HepG2 (cell line): ENCODE data around the gene ADAMTS8. TPM values are rescaled to one million over a fixed set of nuclear protein-coding genes. Genes with fewer than 3 reads are reported as not detected.

Source experiments
- ATAC-seq: fragments of 200-7000 bp; cut with Tn5 transposase; 3 replicates; pipeline ENCODE4 v1.9.1; 2020; ENCODE audit warnings: mild to moderate bottlenecking, moderate library complexity
- BruUV-seq: library from RNA; stranded (reverse); fragments of 400-500 nt; replicated peaks from 2 replicates; lab custom pipeline; 2021; lab: Mats Ljungman, UMichigan
- CTCF ChIA-PET: fragments of 300-600 bp; formaldehyde crosslinking; extraction: SDS; loops from one replicate; lab custom pipeline; 2021; ENCODE audit warnings: low total read pairs, inconsistent platforms, low intra/inter-chr PET ratio; lab: Yijun Ruan, JAX
- POLR2A ChIA-PET: fragments of 350-600 bp; sonication (Branson Sonifier 250); formaldehyde crosslinking; loops from one replicate; lab custom pipeline; 2020; ENCODE audit warnings: antibody characterized with exemption, inconsistent platforms; lab: Yijun Ruan, JAX
- DNase-seq: peaks from one replicate; pipeline ENCODE4 v3.0.0-alpha.2; 2015; ENCODE audit warnings: low spot score
- FAIRE-seq: peaks from 3 replicates; lab custom pipeline; 2011; peaks lifted over from hg19 to GRCh38; lab: Jason Lieb, UNC
- H2AFZ ChIP-seq: one replicate; pipeline ENCODE4 v1.6.1; 2011; ENCODE audit warnings: low read length, inconsistent platforms
- H3K27ac ChIP-seq: fragments of 300-600 bp; 3 replicates; pipeline ENCODE4 v1.8.0; 2011; ENCODE audit warnings: mixed run types, mild to moderate bottlenecking, mixed read lengths, low read length, inconsistent platforms; ENCODE audit not compliant: insufficient read depth; ENCODE audit errors: extremely low read length
- H3K27me3 ChIP-seq, 2 experiments: fragments of 200-600 bp in 1 of 2; 2 replicates in 1 of 2; 3 replicates in 1 of 2; pipeline versions ENCODE4 v1.6.0 to v1.8.0; 2011; ENCODE audit warnings: low read length in 2 of 2, mild to moderate bottlenecking in 2 of 2, moderate library complexity in 2 of 2, inconsistent platforms in 1 of 2; ENCODE audit not compliant: insufficient read depth in 2 of 2, control insufficient read depth in 1 of 2
- H3K36me3 ChIP-seq, 2 experiments: fragments of 200-600 bp in 1 of 2; replicated peaks in 1 of 2; 2 replicates in 1 of 2; 3 replicates in 1 of 2; pipeline versions ENCODE4 v1.5.1 to v1.8.0; 2011; ENCODE audit warnings: low read length in 2 of 2, inconsistent platforms in 1 of 2; ENCODE audit not compliant: insufficient read depth in 2 of 2, control insufficient read depth in 1 of 2
- H3K4me1 ChIP-seq: 2 replicates; pipeline ENCODE4 v1.5.1; 2012; ENCODE audit warnings: low read length, inconsistent platforms; ENCODE audit not compliant: insufficient read depth
- H3K4me2 ChIP-seq: 2 replicates; pipeline ENCODE4 v1.6.0; 2011; ENCODE audit warnings: low read depth, low read length, inconsistent platforms
- H3K4me3 ChIP-seq, 3 experiments: fragments of 200-600 bp in 1 of 3; sonication (generic), shearing (Covaris generic) in 1 of 3; replicated peaks in 1 of 3; 2 replicates each; pipeline ENCODE4 v1.5.1; 2011 to 2016; ENCODE audit warnings: low read length in 3 of 3, inconsistent platforms in 2 of 3, low read depth in 2 of 3, mild to moderate bottlenecking in 2 of 3, control low read depth in 1 of 3, mixed read lengths in 1 of 3; ENCODE audit not compliant: insufficient read depth in 1 of 3
- H3K79me2 ChIP-seq: one replicate; pipeline ENCODE4 v1.6.1; 2011; ENCODE audit warnings: low read length, inconsistent platforms; ENCODE audit not compliant: insufficient read depth
- H3K9ac ChIP-seq: 2 replicates; pipeline ENCODE4 v1.6.0; 2011; ENCODE audit warnings: mild to moderate bottlenecking, low read depth, low read length, inconsistent platforms; ENCODE audit not compliant: insufficient read depth
- H3K9me3 ChIP-seq: 2 replicates; pipeline ENCODE4 v1.5.1; 2012; ENCODE audit warnings: mild to moderate bottlenecking, low read length
- H4K20me1 ChIP-seq: 2 replicates; pipeline ENCODE4 v1.6.0; 2011; ENCODE audit warnings: inconsistent platforms, mild to moderate bottlenecking, low read length, moderate library complexity; ENCODE audit not compliant: insufficient read depth
- ATF6 ChIP-seq: sonication (generic); formaldehyde crosslinking; conservative IDR thresholded peaks from 2 replicates; pipeline ENCODE4 v1.4.0; 2020; ENCODE audit warnings: missing genetic modification reagents
- BRD4 ChIP-seq: sonication (generic); formaldehyde crosslinking; IDR thresholded peaks from 2 replicates; pipeline ENCODE4 v1.4.0; 2020; ENCODE audit warnings: missing genetic modification reagents
- CAMTA2 ChIP-seq: sonication (generic); formaldehyde crosslinking; IDR thresholded peaks from 2 replicates; pipeline ENCODE4 v1.4.0; 2020; ENCODE audit warnings: mild to moderate bottlenecking, missing genetic modification reagents, borderline replicate concordance
- NFE2L2 ChIP-seq: fragments of 150-350 bp; IDR thresholded peaks from 2 replicates; pipeline ENCODE4 v1.6.1; 2014; ENCODE audit warnings: low read length
- SALL1 ChIP-seq: sonication (generic); formaldehyde crosslinking; IDR thresholded peaks from 2 replicates; pipeline ENCODE4 v1.8.0; 2022; ENCODE audit warnings: mild to moderate bottlenecking, missing genetic modification reagents
- SCMH1 ChIP-seq: sonication (generic); formaldehyde crosslinking; IDR thresholded peaks from 2 replicates; pipeline ENCODE4 v1.9.0; 2021; ENCODE audit warnings: missing genetic modification reagents, mild to moderate bottlenecking, borderline replicate concordance
- SNAI1 ChIP-seq: sonication (generic); formaldehyde crosslinking; IDR thresholded peaks from 2 replicates; pipeline ENCODE4 v1.5.0; 2020; ENCODE audit warnings: mild to moderate bottlenecking, missing genetic modification reagents, borderline replicate concordance
- SOX13 ChIP-seq, 3 experiments: fragments of 450-650 bp in 1 of 3; sonication (generic) in 1 of 3; formaldehyde crosslinking in 1 of 3; IDR thresholded peaks in 2 of 3; conservative IDR thresholded peaks in 1 of 3; 2 replicates each; pipeline versions ENCODE4 v1.5.0 to v1.6.1; 2016 to 2020; ENCODE audit warnings: antibody characterized with exemption in 1 of 3, mild to moderate bottlenecking in 1 of 3, missing compliant biosample characterization in 1 of 3, missing genetic modification reagents in 1 of 3, moderate library complexity in 1 of 3
- SSRP1 ChIP-seq: IDR thresholded peaks from 2 replicates; pipeline ENCODE4 v1.6.1; 2016; ENCODE audit warnings: control low read depth
- TMF1 ChIP-seq: sonication (generic); formaldehyde crosslinking; IDR thresholded peaks from 2 replicates; pipeline ENCODE4 v1.8.1; 2022; ENCODE audit warnings: low read depth, missing genetic modification reagents
- ZNF460 ChIP-seq: sonication (generic); formaldehyde crosslinking; IDR thresholded peaks from 2 replicates; pipeline ENCODE4 v1.5.1; 2020; ENCODE audit warnings: missing genetic modification reagents, mild to moderate bottlenecking, borderline replicate concordance
- ZNF674 ChIP-seq: sonication (generic); formaldehyde crosslinking; IDR thresholded peaks from 2 replicates; pipeline ENCODE4 v1.5.0; 2020; ENCODE audit warnings: low read depth, mild to moderate bottlenecking, missing genetic modification reagents
- ZNF709 ChIP-seq: sonication (generic); formaldehyde crosslinking; IDR thresholded peaks from 2 replicates; pipeline ENCODE4 v1.5.0; 2020; ENCODE audit warnings: mild to moderate bottlenecking, missing genetic modification reagents
- ZSCAN12 ChIP-seq: sonication (generic); formaldehyde crosslinking; IDR thresholded peaks from 2 replicates; pipeline ENCODE4 v1.9.0; 2021; ENCODE audit warnings: mild to moderate bottlenecking, missing genetic modification reagents
- WGBS: methylation state at CpG from one replicate; pipeline ENCODE4 v1.1.6; 2017; ENCODE audit warnings: low lambda C conversion rate; 5-methylcytosine and 5-hydroxymethylcytosine counted together
- in situ Hi-C: cut with HindIII; loops from 2 replicates; pipeline ENCODE4 v1.10.0; 2017; ENCODE audit warnings: low pct_unique_long_range_greater_than_20kb; ENCODE audit not compliant: extremely low pct_ligation_motif_present
- intact Hi-C: fragments of 100-400 bp; cut with micrococcal nuclease; formaldehyde crosslinking; loops from one replicate; pipeline ENCODE4 v1.10.0; 2022; ENCODE audit not compliant: unreplicated experiment
- polyA plus RNA-seq, 8 experiments: library from polyadenylated mRNA; depleted of rRNA in 3 of 8; stranded (reverse) in 7 of 8; unstranded in 1 of 8; fragments of >200 nt; fragmentation: Illumina TruSeq in 4 of 8; extraction: Trizol in 4 of 8; gene quantifications; 2 replicates each; pipeline versions ENCODE4 v1.2.1 to v1.2.3, GENCODE V29; 2011 to 2016; ENCODE audit warnings: low read depth in 4 of 8, missing spikeins in 1 of 8, mixed read lengths in 1 of 8; ENCODE audit not compliant: insufficient read depth in 1 of 8
- total RNA-seq, 5 experiments: library from RNA; depleted of rRNA; stranded (reverse); fragments of >200 nt; fragmentation: Illumina TruSeq; extraction: Trizol; gene quantifications; 2 replicates each; pipeline ENCODE4 v1.2.3, GENCODE V29; 2016; ENCODE audit warnings: low read depth in 1 of 5
- TF ChIP-seq, protein P1 (sequence below): sonication (generic); formaldehyde crosslinking; IDR thresholded peaks from 2 replicates; pipeline ENCODE4 v1.4.0; 2020; ENCODE audit warnings: missing genetic modification reagents
- TF ChIP-seq, protein P2 (sequence below): sonication (generic); formaldehyde crosslinking; IDR thresholded peaks from 2 replicates; pipeline ENCODE4 v1.4.0; 2020; ENCODE audit warnings: missing genetic modification reagents, borderline replicate concordance
- TF ChIP-seq, protein P3 (sequence below): sonication (generic); formaldehyde crosslinking; IDR thresholded peaks from 2 replicates; pipeline ENCODE4 v1.5.1; 2020; ENCODE audit warnings: missing genetic modification reagents, mild to moderate bottlenecking, borderline replicate concordance

Gene ADAMTS8
- total and polyA plus RNA-seq, 2 of the 13 experiments (the other 11 are each of a cell fraction or from before 2014, with no cell fraction given), result not detected

GRCh38 chr11:130472434-130472961 is 44.1 kb upstream of the ADAMTS8 start:
- Histone ChIP-seq H3K27ac (no peak overlapping the region), H3K9ac (no peak overlapping the region), H3K9me3 (no peaks in the 10 kb centered on the region), H3K27me3 (peaks cover 4 to 26% of the 10 kb centered on the region in 2 experiments; a peak in 4 of 5 replicates), H3K36me3 (no peaks in the 10 kb centered on the region), H4K20me1 (no peaks in the 10 kb centered on the region), H3K79me2 (no peaks in the 10 kb centered on the region), H3K4me2 (no peak overlapping the region), H3K4me1 (no peaks in the 10 kb centered on the region), H2AFZ (no peak overlapping the region), H3K4me3 (no peak overlapping the region)
- no TSS peak for BruUV-seq
- intact Hi-C loops, result no loop called here
- DNase-seq (no peak), ATAC-seq (no peak), FAIRE-seq (no peak)
- 20% methylated on average over 7 of the region's 7 CpGs for WGBS
- in situ Hi-C loops, result no loop called here
- ChIA-PET CTCF (no interaction called here), POLR2A (no interaction called here)
- TF ChIP-seq ZNF674 (no peak), ZNF709 (CRISPR knock-in tag) (no peak), BRD4 (no peak), SSRP1 (CRISPR knock-in tag) (no peak), ZNF460 (CRISPR knock-in tag) (no peak), SCMH1 (CRISPR knock-in tag) (no peak), NFE2L2 (no peak), CAMTA2 (CRISPR knock-in tag) (no peak), SOX13 (IDR thresholded peaks at IDR 0.05) (no peak), SOX13 (CRISPR knock-in tag; conservative IDR thresholded peaks at IDR 0.05 in 1 of 2, IDR thresholded peaks at IDR 0.05 in 1 of 2) (no peak), ATF6 (CRISPR knock-in tag) (no peak), SNAI1 (CRISPR knock-in tag) (no peak), ZSCAN12 (CRISPR knock-in tag) (no peak), TMF1 (CRISPR knock-in tag) (no peak), SALL1 (no peak)
- TF ChIP-seq, protein P1, sequence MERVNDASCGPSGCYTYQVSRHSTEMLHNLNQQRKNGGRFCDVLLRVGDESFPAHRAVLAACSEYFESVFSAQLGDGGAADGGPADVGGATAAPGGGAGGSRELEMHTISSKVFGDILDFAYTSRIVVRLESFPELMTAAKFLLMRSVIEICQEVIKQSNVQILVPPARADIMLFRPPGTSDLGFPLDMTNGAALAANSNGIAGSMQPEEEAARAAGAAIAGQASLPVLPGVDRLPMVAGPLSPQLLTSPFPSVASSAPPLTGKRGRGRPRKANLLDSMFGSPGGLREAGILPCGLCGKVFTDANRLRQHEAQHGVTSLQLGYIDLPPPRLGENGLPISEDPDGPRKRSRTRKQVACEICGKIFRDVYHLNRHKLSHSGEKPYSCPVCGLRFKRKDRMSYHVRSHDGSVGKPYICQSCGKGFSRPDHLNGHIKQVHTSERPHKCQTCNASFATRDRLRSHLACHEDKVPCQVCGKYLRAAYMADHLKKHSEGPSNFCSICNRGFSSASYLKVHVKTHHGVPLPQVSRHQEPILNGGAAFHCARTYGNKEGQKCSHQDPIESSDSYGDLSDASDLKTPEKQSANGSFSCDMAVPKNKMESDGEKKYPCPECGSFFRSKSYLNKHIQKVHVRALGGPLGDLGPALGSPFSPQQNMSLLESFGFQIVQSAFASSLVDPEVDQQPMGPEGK (CRISPR knock-in tag), result no peak
- TF ChIP-seq, protein P2, sequence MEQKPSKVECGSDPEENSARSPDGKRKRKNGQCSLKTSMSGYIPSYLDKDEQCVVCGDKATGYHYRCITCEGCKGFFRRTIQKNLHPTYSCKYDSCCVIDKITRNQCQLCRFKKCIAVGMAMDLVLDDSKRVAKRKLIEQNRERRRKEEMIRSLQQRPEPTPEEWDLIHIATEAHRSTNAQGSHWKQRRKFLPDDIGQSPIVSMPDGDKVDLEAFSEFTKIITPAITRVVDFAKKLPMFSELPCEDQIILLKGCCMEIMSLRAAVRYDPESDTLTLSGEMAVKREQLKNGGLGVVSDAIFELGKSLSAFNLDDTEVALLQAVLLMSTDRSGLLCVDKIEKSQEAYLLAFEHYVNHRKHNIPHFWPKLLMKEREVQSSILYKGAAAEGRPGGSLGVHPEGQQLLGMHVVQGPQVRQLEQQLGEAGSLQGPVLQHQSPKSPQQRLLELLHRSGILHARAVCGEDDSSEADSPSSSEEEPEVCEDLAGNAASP, result no peak
- TF ChIP-seq, protein P3, sequence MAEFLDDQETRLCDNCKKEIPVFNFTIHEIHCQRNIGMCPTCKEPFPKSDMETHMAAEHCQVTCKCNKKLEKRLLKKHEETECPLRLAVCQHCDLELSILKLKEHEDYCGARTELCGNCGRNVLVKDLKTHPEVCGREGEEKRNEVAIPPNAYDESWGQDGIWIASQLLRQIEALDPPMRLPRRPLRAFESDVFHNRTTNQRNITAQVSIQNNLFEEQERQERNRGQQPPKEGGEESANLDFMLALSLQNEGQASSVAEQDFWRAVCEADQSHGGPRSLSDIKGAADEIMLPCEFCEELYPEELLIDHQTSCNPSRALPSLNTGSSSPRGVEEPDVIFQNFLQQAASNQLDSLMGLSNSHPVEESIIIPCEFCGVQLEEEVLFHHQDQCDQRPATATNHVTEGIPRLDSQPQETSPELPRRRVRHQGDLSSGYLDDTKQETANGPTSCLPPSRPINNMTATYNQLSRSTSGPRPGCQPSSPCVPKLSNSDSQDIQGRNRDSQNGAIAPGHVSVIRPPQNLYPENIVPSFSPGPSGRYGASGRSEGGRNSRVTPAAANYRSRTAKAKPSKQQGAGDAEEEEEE, result no peak
